HG02610 (cell line): Measurements from ENCODE around the gene OR2Z1.
"Not testable (repeated sequence)": the region's sequence is repeated elsewhere in the genome, so short reads cannot be mapped to it uniquely, and the experiment has no call there.

Source experiments
- ATAC-seq: cut with Tn5 transposase; IDR thresholded peaks from one replicate; pipeline ENCODE4 v1.9.1; 2021; ENCODE audit warnings: mild to moderate bottlenecking, moderate library complexity; ENCODE audit not compliant: unreplicated experiment

Gene OR2Z1

DNA sequence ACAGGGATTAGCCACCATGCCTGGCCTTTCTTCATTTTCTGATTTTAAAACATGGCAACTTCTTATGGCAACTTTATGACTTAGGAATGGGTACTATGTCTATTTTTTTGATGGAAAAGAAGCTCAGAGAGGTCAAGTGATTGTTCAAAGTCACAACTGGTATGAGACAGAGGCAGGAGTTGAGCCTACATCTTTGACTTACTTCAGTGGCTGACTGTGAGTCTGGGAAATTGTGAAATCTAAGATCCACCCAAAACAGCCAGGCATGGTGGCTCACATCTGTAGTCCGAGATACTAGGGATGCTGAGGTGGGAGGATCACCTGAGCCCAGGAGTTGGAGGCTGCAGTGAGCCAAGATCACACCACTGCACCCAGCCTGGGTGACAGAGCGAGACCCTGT, 20.5 kb upstream of the OR2Z1 start:
- no peak for ATAC-seq

DNA sequence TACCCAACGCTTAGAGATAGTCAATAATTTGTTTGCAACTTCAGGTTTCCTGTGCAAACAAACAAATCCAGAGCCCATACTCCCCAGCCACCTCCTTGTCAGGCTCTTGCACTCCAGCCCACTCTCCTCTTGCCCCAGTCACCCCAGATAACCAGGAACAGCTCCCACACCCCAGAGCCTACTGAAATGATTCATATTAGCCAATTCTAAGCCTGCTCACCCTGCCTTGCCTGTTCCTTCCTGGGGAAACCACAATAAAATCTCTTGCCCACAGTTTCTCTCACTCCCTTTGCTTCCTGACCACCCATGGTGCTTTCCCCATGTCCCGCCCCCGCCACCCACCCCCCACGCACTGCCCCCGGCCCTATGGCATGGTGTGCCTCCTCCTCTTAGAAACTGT, 19.1 kb upstream of the OR2Z1 start:
- ATAC-seq, result no peak

DNA sequence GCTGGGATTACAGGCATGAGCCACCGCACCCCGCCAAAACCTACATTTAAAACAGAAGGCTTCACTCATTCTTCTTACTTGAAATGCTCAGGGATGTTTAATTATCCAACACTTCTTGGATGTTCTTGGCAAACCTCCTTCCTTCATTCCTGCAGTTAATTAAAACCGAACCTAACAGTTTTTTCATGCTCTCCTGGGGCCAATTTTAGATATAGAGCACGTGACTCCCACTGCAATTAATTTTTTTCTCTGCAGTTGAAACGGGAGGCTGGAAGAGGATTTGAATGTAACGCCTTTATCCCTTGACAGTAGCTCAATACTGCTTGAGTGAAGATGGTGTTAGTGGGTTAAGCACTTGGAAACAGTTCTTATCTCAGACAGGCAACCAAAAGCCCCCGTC, 18.2 kb upstream of the OR2Z1 start:
- ATAC-seq, result no peak

DNA sequence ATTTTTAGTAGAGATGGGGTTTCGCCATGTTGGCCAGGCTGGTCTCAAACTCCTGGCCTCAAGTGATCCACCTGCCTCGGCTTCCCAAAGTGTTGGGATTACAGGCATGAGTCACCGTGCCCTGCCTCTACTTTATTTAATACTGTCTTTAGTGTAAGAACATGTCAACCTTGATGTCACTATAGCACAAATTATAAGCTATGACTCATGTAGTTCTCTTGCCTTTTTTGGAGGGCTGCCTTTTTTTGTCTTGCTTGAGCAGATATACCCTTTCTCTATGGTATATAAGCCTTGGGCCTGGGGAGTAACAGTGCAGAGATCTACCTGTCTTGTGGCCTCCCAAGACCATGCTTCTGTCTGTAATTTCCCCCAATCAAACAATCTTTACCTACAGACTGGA, 16.1 kb upstream of the OR2Z1 start:
- ATAC-seq, result not testable (repeated sequence)

DNA sequence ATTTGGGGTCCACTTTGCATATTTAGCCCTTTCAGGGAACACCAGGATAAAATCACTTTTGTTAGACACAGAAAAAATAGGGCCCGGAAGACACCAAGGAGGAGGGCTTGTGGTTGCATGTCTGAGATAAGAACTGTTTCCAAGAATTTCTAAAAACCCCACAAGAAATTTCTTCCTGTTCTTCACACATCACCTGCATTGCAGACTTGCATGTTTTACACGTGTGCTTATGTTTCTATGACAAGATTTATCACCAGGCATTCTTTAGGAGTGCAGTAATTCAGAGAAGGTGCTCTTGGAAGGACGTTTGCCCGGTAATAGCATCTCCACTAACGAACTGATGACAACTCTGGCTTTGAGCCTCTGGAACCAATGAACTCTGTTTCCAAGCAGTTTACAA, 15.7 kb upstream of the OR2Z1 start:
- ATAC-seq, result no peak

DNA sequence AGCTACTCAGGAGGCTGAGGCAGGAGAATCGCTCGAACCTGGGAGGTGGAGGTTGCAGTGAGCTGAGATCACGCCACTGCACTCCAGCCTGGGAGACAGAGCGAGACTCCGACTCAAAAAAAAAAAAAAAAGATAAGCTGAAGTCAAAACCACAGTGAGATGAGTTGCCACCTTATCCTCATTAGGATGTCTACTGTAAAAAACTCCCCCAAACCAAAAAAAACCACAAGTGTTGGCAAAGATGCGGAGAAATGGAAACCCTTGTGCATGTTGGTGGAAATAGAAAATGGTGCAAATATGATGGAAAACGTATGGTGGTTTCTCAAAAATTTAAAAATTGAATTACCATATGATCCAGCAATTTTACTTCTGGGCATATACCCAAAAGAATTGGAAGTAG, 11.1 kb upstream of the OR2Z1 start:
- not testable (repeated sequence) for ATAC-seq

DNA sequence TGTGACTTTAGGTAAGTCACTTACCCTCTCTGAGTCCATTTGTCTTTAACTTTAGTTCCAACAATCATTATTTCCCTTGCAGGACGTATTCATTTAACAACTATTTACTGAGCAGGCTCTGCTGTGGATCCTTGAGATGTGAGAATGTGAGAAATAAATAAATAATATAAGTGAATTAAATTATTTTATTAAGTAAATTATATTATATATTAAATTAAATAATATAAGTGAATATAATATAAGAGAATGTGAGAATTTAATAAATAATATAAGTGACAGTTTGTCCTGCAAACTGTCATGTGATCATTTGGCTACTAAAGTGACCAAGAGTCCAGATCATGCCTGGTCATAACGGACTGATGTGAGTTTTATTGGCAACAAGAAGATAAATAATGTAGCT, 598 bp downstream of the OR2Z1 start:
- ATAC-seq, result no peak

DNA sequence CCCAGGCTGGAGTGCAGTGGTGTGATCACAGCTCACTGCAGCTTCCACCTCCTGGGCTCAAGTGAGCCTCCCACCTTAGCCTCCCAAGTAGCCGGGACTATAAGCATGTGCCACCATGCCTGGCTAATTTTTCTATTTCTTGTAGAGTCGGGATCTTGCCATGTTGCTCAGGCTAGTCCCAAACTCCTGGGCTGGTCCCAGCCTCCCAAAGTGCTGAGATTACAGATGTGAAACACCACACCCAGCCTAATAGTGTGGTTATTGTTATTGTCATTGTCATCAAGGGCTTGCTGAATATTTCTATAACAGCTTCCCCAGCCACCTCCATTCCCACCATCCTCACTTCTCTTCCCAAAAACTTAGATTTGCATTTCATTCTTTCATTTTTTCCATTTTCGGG, 2.8 kb downstream of the OR2Z1 start:
- no peak for ATAC-seq

DNA sequence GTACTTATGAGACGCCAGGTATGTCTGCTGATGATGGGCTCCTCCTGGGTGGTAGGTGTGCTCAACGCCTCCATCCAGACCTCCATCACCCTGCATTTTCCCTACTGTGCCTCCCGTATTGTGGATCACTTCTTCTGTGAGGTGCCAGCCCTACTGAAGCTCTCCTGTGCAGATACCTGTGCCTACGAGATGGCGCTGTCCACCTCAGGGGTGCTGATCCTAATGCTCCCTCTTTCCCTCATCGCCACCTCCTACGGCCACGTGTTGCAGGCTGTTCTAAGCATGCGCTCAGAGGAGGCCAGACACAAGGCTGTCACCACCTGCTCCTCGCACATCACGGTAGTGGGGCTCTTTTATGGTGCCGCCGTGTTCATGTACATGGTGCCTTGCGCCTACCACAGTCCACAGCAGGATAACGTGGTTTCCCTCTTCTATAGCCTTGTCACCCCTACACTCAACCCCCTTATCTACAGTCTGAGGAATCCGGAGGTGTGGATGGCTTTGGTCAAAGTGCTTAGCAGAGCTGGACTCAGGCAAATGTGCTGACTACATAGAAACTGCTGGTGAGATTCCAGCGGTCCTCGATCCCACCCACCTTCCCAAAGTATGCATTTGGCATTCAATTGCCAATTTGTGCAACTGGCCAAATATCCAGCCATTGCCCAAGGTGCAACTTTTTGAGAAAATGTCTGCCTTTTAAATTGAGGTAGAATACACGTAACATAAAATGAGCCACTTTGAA, 10.2 kb downstream of the OR2Z1 start:
- ATAC-seq, result no peak

DNA sequence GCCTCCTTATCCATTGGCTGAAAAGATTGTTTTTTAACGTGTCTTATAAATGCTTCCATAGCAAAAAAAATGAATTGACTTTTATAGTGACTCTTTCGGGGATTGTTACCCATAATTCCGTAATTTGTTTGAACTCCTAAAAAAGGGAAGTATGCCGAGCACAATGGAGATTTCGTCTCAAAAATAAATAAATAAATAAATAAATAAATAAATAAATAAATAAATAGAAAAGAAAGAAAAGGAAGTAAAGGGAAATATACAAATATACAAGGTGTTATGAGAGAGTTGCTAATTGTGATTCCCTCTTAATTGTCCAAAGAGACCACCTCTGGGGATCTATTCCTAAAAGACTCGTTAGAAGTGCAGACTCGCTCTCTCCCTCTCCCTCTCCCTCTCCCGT, 16.9 kb downstream of the OR2Z1 start:
- no peak for ATAC-seq

DNA sequence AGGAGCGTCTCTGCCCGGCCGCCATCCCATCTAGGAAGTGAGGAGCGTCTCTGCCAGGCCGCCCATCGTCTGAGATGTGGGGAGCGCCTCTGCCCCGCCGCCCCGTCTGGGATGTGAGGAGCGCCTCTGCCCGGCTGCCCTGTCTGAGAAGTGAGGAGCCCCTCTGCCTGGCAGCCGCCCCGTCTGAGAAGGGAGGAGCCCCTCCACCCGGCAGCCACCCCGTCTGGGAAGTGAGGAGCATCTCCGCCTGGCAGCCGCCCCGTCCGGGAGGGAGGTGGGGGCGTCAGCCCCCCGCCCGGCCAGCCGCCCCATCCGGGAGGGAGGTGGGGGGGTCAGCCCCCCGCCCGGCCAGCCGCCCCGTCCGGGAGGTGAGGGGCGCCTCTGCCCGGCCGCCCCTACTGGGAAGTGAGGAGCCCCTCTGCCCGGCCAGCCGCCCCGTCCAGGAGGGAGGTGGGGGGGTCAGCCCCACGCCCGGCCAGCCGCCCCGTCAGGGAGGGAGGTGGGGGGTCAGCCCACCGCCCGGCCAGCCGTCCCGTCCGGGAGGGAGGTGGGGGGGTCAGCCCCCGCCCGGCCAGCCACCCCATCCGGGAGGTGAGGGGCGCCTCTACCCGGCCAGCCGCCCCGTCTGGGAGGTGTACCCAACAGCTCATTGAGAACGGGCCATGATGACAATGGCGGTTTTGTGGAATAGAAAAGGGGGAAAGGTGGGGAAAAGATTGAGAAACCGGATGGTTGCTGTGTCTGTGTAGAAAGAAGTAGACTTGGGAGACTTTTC, 18.0 kb downstream of the OR2Z1 start:
- not testable (repeated sequence) for ATAC-seq

DNA sequence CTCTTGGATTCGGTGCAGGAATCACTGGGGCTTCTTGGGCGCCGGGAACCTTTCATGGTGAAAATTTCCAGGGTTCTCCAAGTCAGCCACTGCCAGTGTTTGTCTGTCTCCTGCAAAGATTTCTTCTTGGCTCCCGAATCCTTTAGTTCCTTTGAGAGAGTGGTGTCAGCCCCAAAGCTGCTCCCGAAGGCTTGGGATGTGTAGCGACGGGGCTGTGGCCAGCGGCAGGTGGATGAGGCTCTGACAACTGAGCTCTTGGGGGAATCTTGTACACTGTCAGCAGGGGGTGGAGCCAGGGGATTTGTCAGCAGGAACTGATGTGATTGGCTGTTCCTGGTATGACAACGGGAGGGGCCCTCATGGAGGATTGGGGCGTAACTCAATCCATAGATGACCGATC, 45.8 kb downstream of the OR2Z1 start:
- ATAC-seq, result not testable (repeated sequence)

DNA sequence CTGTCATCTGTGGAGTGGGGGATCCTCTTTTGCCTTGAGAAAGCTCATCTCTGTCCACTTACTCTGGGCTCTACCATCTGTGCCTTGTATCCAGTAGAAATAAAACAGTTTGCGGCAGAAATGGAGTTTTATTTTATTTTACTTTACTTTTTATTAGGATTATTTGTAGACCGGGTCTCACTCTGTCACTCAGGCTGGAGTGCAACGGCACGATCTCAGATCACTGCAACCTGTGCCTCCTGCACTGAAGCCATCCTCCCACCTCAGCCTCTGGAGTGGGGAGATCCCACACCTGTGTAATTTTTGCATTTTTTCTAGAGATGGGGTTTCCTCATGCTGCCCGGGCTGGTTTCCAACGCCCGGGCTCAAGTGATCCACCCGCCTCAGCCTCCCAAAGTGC, 47.8 kb downstream of the OR2Z1 start:
- ATAC-seq, result not testable (repeated sequence)

DNA sequence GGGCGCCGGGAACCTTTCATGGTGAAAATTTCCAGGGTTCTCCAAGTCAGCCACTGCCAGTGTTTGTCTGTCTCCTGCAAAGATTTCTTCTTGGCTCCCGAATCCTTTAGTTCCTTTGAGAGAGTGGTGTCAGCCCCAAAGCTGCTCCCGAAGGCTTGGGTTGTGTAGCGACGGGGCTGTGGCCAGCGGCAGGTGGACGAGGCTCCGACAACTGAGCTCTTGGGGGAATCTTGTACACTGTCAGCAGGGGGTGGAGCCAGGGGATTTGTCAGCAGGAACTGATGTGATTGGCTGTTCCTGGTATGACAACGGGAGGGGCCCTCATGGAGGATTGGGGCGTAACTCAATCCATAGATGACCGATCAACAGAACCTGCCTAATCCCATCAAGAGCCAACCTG, 52.2 kb downstream of the OR2Z1 start:
- not testable (repeated sequence) for ATAC-seq
